OCI-LY7 (cell line): ENCODE results near the gene EIF1B.

Source experiments
- EZH2phosphoT487 ChIP-seq: fragments of 200-600 bp; sonication (generic); IDR thresholded peaks from 2 replicates; pipeline ENCODE4 v1.6.1; 2018; ENCODE audit warnings: low read depth, borderline replicate concordance, mild to moderate bottlenecking, mixed run types, antibody characterized with exemption, low read length, moderate library complexity, mixed read lengths
- TF ChIP-seq, protein P1 (sequence below): fragments of 200-600 bp; sonication (generic); conservative IDR thresholded peaks from 2 replicates; pipeline ENCODE4 v1.5.1; 2014; ENCODE audit warnings: mild to moderate bottlenecking, antibody characterized with exemption, low read length, moderate library complexity, mixed read lengths

DNA sequence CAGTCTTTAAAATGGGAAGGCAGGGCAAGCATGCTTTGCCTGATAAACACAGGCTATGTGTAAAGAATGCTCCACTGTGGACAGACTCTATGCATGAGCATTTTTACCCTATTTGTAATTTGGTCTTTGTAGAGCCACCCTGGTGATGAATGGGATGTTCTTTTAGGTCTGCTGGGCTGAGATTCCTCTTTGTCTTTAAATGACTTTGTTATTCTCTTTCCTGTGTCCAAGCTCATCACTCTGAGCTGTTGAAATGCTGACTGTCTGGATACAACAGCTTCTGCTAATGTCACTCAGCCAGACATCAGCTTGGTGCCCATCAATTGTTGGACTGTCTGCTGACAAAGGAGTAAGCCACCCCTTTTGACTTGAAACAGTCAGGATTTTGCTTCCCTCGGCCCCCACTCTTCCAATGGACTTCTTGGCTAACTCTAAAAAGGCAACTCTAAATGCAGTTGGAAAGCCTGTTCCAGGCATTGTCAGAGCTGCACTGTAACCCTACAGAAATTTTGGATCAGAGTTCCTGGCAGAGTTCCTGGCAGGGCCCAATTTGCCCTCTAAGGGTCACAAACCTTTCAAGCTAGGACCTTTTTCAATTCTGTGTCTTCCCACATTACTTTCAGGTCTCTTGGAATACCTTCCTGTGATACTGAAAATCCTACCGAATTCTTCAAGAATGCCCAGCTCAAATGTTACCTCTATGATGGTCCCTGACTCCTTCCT is 40.5 kb upstream of the EIF1B start:
- TF ChIP-seq, protein P1, sequence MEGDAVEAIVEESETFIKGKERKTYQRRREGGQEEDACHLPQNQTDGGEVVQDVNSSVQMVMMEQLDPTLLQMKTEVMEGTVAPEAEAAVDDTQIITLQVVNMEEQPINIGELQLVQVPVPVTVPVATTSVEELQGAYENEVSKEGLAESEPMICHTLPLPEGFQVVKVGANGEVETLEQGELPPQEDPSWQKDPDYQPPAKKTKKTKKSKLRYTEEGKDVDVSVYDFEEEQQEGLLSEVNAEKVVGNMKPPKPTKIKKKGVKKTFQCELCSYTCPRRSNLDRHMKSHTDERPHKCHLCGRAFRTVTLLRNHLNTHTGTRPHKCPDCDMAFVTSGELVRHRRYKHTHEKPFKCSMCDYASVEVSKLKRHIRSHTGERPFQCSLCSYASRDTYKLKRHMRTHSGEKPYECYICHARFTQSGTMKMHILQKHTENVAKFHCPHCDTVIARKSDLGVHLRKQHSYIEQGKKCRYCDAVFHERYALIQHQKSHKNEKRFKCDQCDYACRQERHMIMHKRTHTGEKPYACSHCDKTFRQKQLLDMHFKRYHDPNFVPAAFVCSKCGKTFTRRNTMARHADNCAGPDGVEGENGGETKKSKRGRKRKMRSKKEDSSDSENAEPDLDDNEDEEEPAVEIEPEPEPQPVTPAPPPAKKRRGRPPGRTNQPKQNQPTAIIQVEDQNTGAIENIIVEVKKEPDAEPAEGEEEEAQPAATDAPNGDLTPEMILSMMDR: no peak
- TF ChIP-seq EZH2phosphoT487: no peak
